ENCODE results near the gene FRMD4A.

Gene FRMD4A

GRCh38 chr10:14253079-14253478 is 77.6 kb downstream of the FRMD4A start:
- TF ChIP-seq CTCF (IDR thresholded peaks at IDR 0.05) (no peak), ZFX (IDR thresholded peaks at IDR 0.05; ENCODE audit: borderline replicate concordance) (no peak)
- no peak overlapping the region for H3K27ac ChIP-seq

- no peak for TF ChIP-seq CTCF (IDR thresholded peaks at IDR 0.05)
- no peak for TF ChIP-seq ZFX (IDR thresholded peaks at IDR 0.05; ENCODE audit: borderline replicate concordance)
Measured at GRCh38 chr10:14250496-14251076, 80.1 kb downstream of the FRMD4A start.

GRCh38 chr10:14247377-14248116 is 83.2 kb downstream of the FRMD4A start:
- no peak overlapping the region for H3K27ac ChIP-seq
- TF ChIP-seq CTCF (IDR thresholded peaks at IDR 0.05), result no peak
- TF ChIP-seq ZFX (IDR thresholded peaks at IDR 0.05; ENCODE audit: borderline replicate concordance), result no peak

More at GRCh38 chr10:14250496-14251076, 80.1 kb downstream of the FRMD4A start:
- H3K27ac ChIP-seq, result no peak overlapping the region

GRCh38 chr10:14244801-14245211 is 85.9 kb downstream of the FRMD4A start:
- no peak overlapping the region for H3K27ac ChIP-seq
- TF ChIP-seq ZFX (IDR thresholded peaks at IDR 0.05; ENCODE audit: borderline replicate concordance) (no peak), CTCF (IDR thresholded peaks at IDR 0.05) (no peak)

GRCh38 chr10:14244147-14244546 is 86.6 kb downstream of the FRMD4A start:
- no peak for TF ChIP-seq ZFX (IDR thresholded peaks at IDR 0.05; ENCODE audit: borderline replicate concordance)
- no peak for TF ChIP-seq CTCF (IDR thresholded peaks at IDR 0.05)
- no peak overlapping the region for H3K27ac ChIP-seq

GRCh38 chr10:14243221-14243620 is 87.5 kb downstream of the FRMD4A start:
- H3K27ac ChIP-seq, result no peak overlapping the region
- TF ChIP-seq CTCF (IDR thresholded peaks at IDR 0.05), result no peak
- no peak for TF ChIP-seq ZFX (IDR thresholded peaks at IDR 0.05; ENCODE audit: borderline replicate concordance)

- TF ChIP-seq ZFX (IDR thresholded peaks at IDR 0.05; ENCODE audit: borderline replicate concordance) (no peak), CTCF (IDR thresholded peaks at IDR 0.05) (no peak)
- no peak overlapping the region for H3K27ac ChIP-seq
Measured at GRCh38 chr10:14241196-14241595, 89.5 kb downstream of the FRMD4A start.
